Upper lobe of left lung (tissue), 4 donors: ENCODE results near the gene FHOD1.

Experiments used
- CTCF ChIP-seq, 6 experiments: fragments of 450-650 bp in 4 of 6; fragments of 200-600 bp in 2 of 6; sonication (generic) in 2 of 6; IDR thresholded peaks; one replicate each; pipeline ENCODE4 v1.5.1; 2016 to 2019; ENCODE audit warnings: antibody characterized with exemption in 6 of 6
- EP300 ChIP-seq, 4 donors: sonication (generic); formaldehyde crosslinking; IDR thresholded peaks; one replicate each; pipeline ENCODE4 v1.5.1; 2017; ENCODE audit warnings: antibody characterized with exemption in 4 of 4, control low read depth in 2 of 4
- POLR2A ChIP-seq, 4 donors: fragments of 450-650 bp; IDR thresholded peaks; one replicate each; pipeline ENCODE4 v1.5.1; 2016 to 2017; ENCODE audit warnings: antibody characterized with exemption in 4 of 4, mild to moderate bottlenecking in 2 of 4
- POLR2AphosphoS5 ChIP-seq, 2 donors: sonication (generic); formaldehyde crosslinking; IDR thresholded peaks; one replicate each; pipeline ENCODE4 v1.5.1; 2017; ENCODE audit warnings: antibody characterized with exemption in 2 of 2

- TF ChIP-seq POLR2A (IDR thresholded peaks at IDR 0.05) (no peak), CTCF (IDR thresholded peaks at IDR 0.05) (peak in 5 of 6 experiments; percentile 17 to 66 (median 53)), EP300 (IDR thresholded peaks at IDR 0.05) (no peak), POLR2AphosphoS5 (IDR thresholded peaks at IDR 0.05) (no peak)
Measured at GRCh38 chr16:67248401-67249177, 1.3 kb upstream of the FHOD1 start, which contains the start of gene SLC9A5.
